ENCODE measurements around the gene SCN4B. TPM values are rescaled to one million over a fixed set of nuclear protein-coding genes. Genes with fewer than 3 reads are reported as not detected.

The SCN4B gene
- total RNA-seq, 2 donors from 2014 or later: not detected

DNA sequence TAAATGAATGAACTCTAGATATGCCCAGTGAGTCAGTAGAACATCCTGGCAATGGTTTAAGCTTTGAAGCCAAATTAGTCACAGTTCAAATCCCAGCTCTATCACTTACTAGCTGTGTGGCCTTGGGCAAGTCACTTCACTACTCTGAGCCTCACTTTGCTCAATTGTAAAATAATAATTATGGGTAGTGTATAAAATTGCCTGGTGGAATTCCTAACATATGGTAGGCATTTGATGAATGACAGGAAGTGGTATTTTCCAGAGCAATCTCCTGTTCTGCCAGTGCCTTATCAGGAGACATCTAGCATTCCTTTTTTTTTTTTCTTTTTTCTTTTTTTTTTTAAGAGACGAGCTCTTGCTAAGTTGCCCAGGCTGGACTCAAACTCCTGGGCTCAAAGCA is 13.0 kb downstream of the SCN4B start:
- Mint-ChIP-seq H3K4me1 (ENCODE audit: low read depth in 2 of 2) (peaks cover 0 to 4% of the 10 kb centered on the region in 2 donors), H3K27me3 (peaks cover 46 to 65% of the 10 kb centered on the region in 2 donors)
- peak; percentile 12 for DNase-seq (ENCODE audit: low spot score)

DNA sequence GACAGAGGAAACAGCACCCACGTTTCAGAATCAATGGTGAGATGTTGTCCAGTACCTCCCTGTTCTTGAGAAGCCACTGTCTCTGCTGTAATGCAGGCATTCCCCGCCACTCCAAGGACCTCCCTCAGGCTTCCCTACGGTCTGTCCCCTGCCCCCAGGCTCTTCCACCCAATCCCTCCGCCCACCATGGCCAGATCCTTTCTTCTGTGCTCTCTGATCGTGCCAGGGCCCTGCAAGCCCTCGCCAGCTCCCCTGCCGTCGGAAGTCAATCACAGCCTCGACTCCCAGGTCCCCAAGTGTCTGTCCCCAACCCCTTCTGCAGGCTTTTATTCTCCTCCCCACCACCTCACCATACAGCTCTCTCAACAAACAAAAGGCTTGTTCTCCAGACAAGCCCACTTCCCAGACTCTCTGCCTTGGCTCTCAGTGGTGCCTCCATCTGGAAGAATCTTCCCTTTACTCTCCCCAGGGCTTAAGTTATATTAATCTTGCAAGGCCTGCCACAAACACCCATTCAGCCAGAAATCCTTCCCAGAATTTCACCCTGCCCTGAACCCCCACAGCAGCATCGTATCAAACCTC is 13.7 kb downstream of the SCN4B start:
- ATAC-seq (no peak), DNase-seq (ENCODE audit: low spot score) (peak; percentile 40)
- Mint-ChIP-seq H3K4me3 (no peak overlapping the region), H3K36me3 (no peaks in the 10 kb centered on the region), H3K27ac (no peak overlapping the region), H3K27me3 (peaks cover 46 to 63% of the 10 kb centered on the region in 2 donors), H3K9me3 (no peaks in the 10 kb centered on the region), H3K4me1 (ENCODE audit: low read depth in 2 of 2) (peaks cover 0 to 4% of the 10 kb centered on the region in 2 donors)

More for the DNA sequence above, 13.0 kb downstream of the SCN4B start:
- Mint-ChIP-seq H3K36me3 (no peaks in the 10 kb centered on the region), H3K9me3 (no peaks in the 10 kb centered on the region), H3K27ac (no peak overlapping the region), H3K4me3 (no peak overlapping the region)
- ATAC-seq: no peak

- Mint-ChIP-seq H3K4me3 (no peak overlapping the region), H3K9me3 (no peaks in the 10 kb centered on the region), H3K4me1 (ENCODE audit: low read depth in 2 of 2) (no peaks in the 10 kb centered on the region), H3K27me3 (peaks cover 34 to 41% of the 10 kb centered on the region in 2 donors), H3K27ac (no peak overlapping the region), H3K36me3 (no peaks in the 10 kb centered on the region)
- ATAC-seq: no peak
- peak; percentile 48 for DNase-seq (ENCODE audit: low spot score)
These were observed 15.8 kb downstream of the SCN4B start for GRCh38 chr11:118136801-118137200.

DNA sequence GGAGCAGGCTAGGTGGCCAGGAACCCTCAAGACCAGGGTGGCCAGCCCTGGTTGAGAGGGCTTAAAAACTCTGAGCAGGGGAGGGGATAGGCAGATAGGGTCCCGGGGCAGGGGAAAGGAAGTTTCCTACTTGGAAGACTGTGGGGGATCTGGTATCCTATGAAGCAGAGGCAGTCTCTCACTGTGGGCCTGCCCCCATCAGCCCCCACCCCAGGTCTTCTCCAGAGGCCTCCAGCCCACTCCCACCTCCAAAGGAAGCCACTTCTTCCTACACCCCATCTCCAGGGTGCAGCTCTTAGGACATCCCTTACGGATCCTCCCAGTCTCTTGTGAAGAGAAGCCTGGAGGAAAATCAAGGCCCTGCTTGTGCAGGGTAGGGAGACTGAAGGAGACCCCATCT is 16.3 kb downstream of the SCN4B start:
- ATAC-seq (no peak), DNase-seq (ENCODE audit: low spot score) (no peak)
- Mint-ChIP-seq H3K4me3 (no peak overlapping the region), H3K4me1 (ENCODE audit: low read depth in 2 of 2) (no peaks in the 10 kb centered on the region), H3K9me3 (no peaks in the 10 kb centered on the region), H3K27ac (no peak overlapping the region), H3K27me3 (peaks cover 32 to 39% of the 10 kb centered on the region in 2 donors), H3K36me3 (no peaks in the 10 kb centered on the region)

DNA sequence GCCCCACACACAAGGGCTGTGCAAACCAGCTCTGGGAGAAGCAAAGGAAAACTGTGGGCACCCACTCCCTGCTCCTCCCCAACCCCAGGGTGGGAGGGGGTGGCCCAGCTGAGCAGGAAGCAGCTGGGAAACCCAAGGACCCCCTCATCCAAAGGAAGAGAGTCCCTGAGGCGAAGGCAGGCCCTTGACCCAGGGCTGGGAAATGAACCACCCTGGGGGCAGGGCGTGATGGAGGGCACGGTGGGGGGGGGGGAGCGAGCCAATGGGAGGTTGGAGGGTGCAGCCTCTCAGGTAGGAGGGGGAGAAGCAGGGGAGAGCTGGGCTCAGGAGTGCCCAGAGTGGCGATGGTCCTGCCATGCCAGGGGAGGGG is 16.8 kb downstream of the SCN4B start:
- DNase-seq (ENCODE audit: low spot score): peak; percentile 46
- Mint-ChIP-seq H3K4me1 (ENCODE audit: low read depth in 2 of 2) (no peaks in the 10 kb centered on the region), H3K27ac (no peak overlapping the region), H3K36me3 (no peaks in the 10 kb centered on the region), H3K4me3 (no peak overlapping the region), H3K27me3 (peaks cover 34 to 41% of the 10 kb centered on the region in 2 donors), H3K9me3 (no peaks in the 10 kb centered on the region)
- no peak for ATAC-seq

GRCh38 chr11:118135051-118135795 is 17.4 kb downstream of the SCN4B start:
- H3K4me3 Mint-ChIP-seq: no peak overlapping the region
- DNase-seq (ENCODE audit: low spot score): peak; percentile 40
- no peak overlapping the region for H3K27ac Mint-ChIP-seq
- H3K36me3 Mint-ChIP-seq: no peaks in the 10 kb centered on the region
- ATAC-seq: no peak
- H3K9me3 Mint-ChIP-seq: no peaks in the 10 kb centered on the region
- H3K4me1 Mint-ChIP-seq (ENCODE audit: low read depth in 2 of 2): no peaks in the 10 kb centered on the region
- peaks cover 28 to 36% of the 10 kb centered on the region in 2 donors for H3K27me3 Mint-ChIP-seq

DNA sequence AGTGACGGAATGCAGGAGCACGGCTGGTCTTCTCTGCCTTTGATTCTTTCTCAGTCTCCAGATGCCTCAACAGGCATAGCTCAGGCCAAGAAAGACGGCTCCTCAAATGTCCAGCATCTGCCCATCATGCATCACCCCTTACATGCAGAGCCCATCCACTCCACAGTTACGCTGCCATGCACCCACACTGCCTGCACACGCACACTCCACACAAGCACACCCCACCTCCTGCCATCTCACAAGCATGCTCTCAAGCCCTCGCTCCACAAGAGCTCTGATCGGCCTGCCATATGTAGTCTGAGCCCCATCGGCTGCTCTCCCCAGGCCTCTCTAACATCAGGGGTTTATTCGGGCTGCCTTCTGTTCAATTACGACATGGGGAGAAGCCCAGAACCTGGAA is 18.8 kb downstream of the SCN4B start:
- H3K9me3 Mint-ChIP-seq: no peaks in the 10 kb centered on the region
- peaks cover 28 to 35% of the 10 kb centered on the region in 2 donors for H3K27me3 Mint-ChIP-seq
- H3K4me3 Mint-ChIP-seq: no peak overlapping the region
- H3K27ac Mint-ChIP-seq: no peak overlapping the region
- no peak for ATAC-seq
- no peaks in the 10 kb centered on the region for H3K36me3 Mint-ChIP-seq
- H3K4me1 Mint-ChIP-seq (ENCODE audit: low read depth in 2 of 2): no peaks in the 10 kb centered on the region
- peak; percentile 52 for DNase-seq (ENCODE audit: low spot score)

DNA sequence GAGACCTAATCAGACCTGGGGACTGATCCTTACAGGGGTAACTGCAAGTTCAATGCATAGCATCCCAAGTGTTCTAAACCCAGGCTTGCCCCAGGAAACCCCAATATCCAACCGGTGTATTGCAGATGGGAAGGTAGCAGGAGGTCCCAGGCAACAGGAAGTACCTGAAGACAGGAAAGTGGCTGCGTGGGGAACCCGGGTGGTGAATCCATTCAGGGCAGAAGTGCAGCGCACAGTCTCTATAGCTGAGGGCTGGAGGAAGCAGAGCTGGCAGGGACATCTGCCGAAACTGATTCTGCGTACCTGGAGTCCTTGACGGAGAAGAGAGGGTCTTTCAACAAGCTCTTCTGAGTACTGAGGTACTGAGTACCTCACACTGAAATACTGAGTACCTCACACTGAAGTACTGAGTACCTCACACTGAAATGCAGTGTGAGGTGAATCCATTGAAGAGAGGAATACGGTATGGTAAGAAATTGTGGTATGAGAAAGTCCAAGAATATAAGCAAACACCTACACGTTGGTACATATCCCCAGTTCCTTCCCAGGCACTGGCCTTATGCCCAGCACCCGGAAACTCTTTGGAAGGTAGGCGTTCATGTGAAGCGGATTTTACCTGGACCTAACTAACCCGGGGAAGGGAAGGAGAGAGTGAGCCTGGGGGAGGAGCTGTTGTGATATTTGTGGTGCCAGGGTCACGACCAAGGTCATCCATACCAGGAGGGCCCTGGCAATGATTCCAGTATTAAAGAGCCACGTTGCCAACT is 20.1 kb downstream of the SCN4B start:
- peaks cover 28 to 32% of the 10 kb centered on the region in 2 donors for H3K27me3 Mint-ChIP-seq
- no peak overlapping the region for H3K27ac Mint-ChIP-seq
- no peaks in the 10 kb centered on the region for H3K9me3 Mint-ChIP-seq
- H3K4me3 Mint-ChIP-seq: no peak overlapping the region
- no peaks in the 10 kb centered on the region for H3K36me3 Mint-ChIP-seq
- no peaks in the 10 kb centered on the region for H3K4me1 Mint-ChIP-seq (ENCODE audit: low read depth in 2 of 2)
- peak; percentile 44 for DNase-seq (ENCODE audit: low spot score)
- ATAC-seq: no peak

GRCh38 chr11:118129471-118130172 is 23.0 kb downstream of the SCN4B start:
- ATAC-seq (no peak), DNase-seq (ENCODE audit: low spot score) (peak; percentile 25)
- H3K27me3 Mint-ChIP-seq: peaks cover 29 to 33% of the 10 kb centered on the region in 2 donors
- H3K36me3 Mint-ChIP-seq: no peaks in the 10 kb centered on the region
- H3K4me3 Mint-ChIP-seq: no peak overlapping the region
- no peak overlapping the region for H3K27ac Mint-ChIP-seq
- H3K4me1 Mint-ChIP-seq (ENCODE audit: low read depth in 2 of 2): no peaks in the 10 kb centered on the region
- no peaks in the 10 kb centered on the region for H3K9me3 Mint-ChIP-seq

GRCh38 chr11:118128721-118129470 is 23.7 kb downstream of the SCN4B start:
- no peak for DNase-seq (ENCODE audit: low spot score)
- Mint-ChIP-seq H3K27me3 (peaks cover 22 to 28% of the 10 kb centered on the region in 2 donors), H3K9me3 (no peaks in the 10 kb centered on the region), H3K36me3 (no peaks in the 10 kb centered on the region), H3K4me3 (no peak overlapping the region), H3K4me1 (ENCODE audit: low read depth in 2 of 2) (no peaks in the 10 kb centered on the region), H3K27ac (no peak overlapping the region)
- ATAC-seq: no peak

- no peak for DNase-seq (ENCODE audit: low spot score)
- no peak for ATAC-seq
- H3K9me3 Mint-ChIP-seq: no peaks in the 10 kb centered on the region
These were observed 24.3 kb downstream of the SCN4B start for GRCh38 chr11:118128310-118128709.

DNA sequence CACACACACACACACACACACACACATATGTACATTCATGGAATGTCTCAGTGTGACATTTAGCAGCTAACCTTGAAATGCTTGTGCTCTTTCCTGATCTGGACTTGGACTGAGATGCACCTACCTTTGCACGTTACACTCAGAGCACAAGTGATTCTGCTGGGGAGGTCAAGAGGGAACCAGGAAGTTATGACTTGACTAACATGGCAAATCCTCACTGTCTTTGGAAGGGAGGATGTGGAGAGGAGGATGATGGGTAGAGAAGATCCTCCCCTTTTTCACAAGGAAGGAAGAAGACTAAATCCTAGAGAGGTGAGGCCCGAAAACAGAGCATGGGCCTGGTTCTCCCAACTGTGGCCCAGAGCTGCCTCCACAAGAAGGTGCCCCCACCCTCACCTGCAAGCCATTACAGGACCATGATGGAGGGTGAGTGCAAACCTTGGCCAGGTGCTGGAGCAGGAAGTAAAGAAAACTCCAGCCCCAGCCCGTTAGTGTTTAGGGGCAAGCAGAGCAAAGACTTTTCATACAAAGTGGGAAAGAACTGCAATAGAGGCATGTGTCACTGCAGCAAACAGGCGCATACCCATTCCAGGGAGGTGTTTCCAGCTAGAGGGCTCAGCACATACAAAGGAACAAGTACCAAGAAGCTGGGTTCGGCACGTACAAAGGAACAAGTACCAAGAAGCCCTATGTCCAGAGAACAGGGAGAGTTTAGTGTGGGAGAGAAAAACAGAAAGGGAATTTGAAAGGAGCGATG is 26.4 kb downstream of the SCN4B start:
- no peaks in the 10 kb centered on the region for H3K9me3 Mint-ChIP-seq
- H3K4me1 Mint-ChIP-seq (ENCODE audit: low read depth in 2 of 2): no peaks in the 10 kb centered on the region

More at GRCh38 chr11:118128310-118128709, 24.3 kb downstream of the SCN4B start:
- Mint-ChIP-seq H3K4me1 (ENCODE audit: low read depth in 2 of 2) (no peaks in the 10 kb centered on the region), H3K4me3 (no peak overlapping the region), H3K36me3 (no peaks in the 10 kb centered on the region), H3K27me3 (peaks cover 19 to 28% of the 10 kb centered on the region in 2 donors), H3K27ac (no peak overlapping the region)

More for the DNA sequence above, 26.4 kb downstream of the SCN4B start:
- Mint-ChIP-seq H3K36me3 (no peaks in the 10 kb centered on the region), H3K27ac (no peak overlapping the region), H3K27me3 (peaks cover 23 to 26% of the 10 kb centered on the region in 2 donors), H3K4me3 (no peak overlapping the region)
- DNase-seq (ENCODE audit: low spot score) (no peak), ATAC-seq (no peak)
